DMS53 treated with DMSO at 0.1 percent for 48 hours (cell line): ENCODE data around the gene PRKCA.
"Not testable (repeated sequence)": the region's sequence is repeated elsewhere in the genome, so short reads cannot be mapped to it uniquely, and the experiment has no call there.

ENCODE experiments used
- DNase-seq: peaks from one replicate; lab custom pipeline; 2025; ENCODE audit not compliant: unreplicated experiment; lab: John Stamatoyannopoulos, UW

PRKCA gene

GRCh38 chr17:66350576-66350975 lies 48.2 kb downstream of the PRKCA start:
- not testable (repeated sequence) for DNase-seq

GRCh38 chr17:66351033-66351432 lies 48.6 kb downstream of the PRKCA start:
- DNase-seq = no peak

GRCh38 chr17:66351701-66352100 lies 49.3 kb downstream of the PRKCA start:
- DNase-seq = no peak

GRCh38 chr17:66353937-66354401 lies 51.6 kb downstream of the PRKCA start:
- no peak for DNase-seq

- no peak for DNase-seq
Measured at GRCh38 chr17:66354472-66354871, 52.1 kb downstream of the PRKCA start.

- no peak for DNase-seq
Measured at GRCh38 chr17:66354981-66355380, 52.6 kb downstream of the PRKCA start.

GRCh38 chr17:66355510-66355909 lies 53.1 kb downstream of the PRKCA start:
- no peak for DNase-seq

- no peak for DNase-seq
Measured at GRCh38 chr17:66357037-66357436, 54.6 kb downstream of the PRKCA start.

- no peak for DNase-seq
Measured at GRCh38 chr17:66359351-66359750, 56.9 kb downstream of the PRKCA start.

GRCh38 chr17:66360961-66361565 lies 58.6 kb downstream of the PRKCA start:
- DNase-seq = not testable (repeated sequence)

- no peak for DNase-seq
Measured at GRCh38 chr17:66364508-66364907, 62.1 kb downstream of the PRKCA start.

- DNase-seq = no peak
Measured at GRCh38 chr17:66364990-66365490, 62.6 kb downstream of the PRKCA start.

- no peak for DNase-seq
Measured at GRCh38 chr17:66365903-66366302, 63.5 kb downstream of the PRKCA start.

- DNase-seq = no peak
Measured at GRCh38 chr17:66367107-66367506, 64.7 kb downstream of the PRKCA start.

- DNase-seq = no peak
Measured at GRCh38 chr17:66369830-66370229, 67.4 kb downstream of the PRKCA start.

GRCh38 chr17:66371561-66371960 lies 69.1 kb downstream of the PRKCA start:
- DNase-seq = no peak

GRCh38 chr17:66372182-66372581 lies 69.8 kb downstream of the PRKCA start:
- DNase-seq = no peak

- DNase-seq = no peak
Measured at GRCh38 chr17:66373079-66373478, 70.7 kb downstream of the PRKCA start.

GRCh38 chr17:66373944-66374817 lies 71.8 kb downstream of the PRKCA start:
- no peak for DNase-seq

GRCh38 chr17:66375121-66375520 lies 72.7 kb downstream of the PRKCA start:
- no peak for DNase-seq

- no peak for DNase-seq
Measured at GRCh38 chr17:66378296-66378695, 75.9 kb downstream of the PRKCA start.

- no peak for DNase-seq
Measured at GRCh38 chr17:66379544-66379943, 77.1 kb downstream of the PRKCA start.
